HG02678 (cell line): Measurements from ENCODE around the gene STRN4.
"Not testable (repeated sequence)": the region's sequence is repeated elsewhere in the genome, so short reads cannot be mapped to it uniquely, and the experiment has no call there.

Experiments used
- ATAC-seq: cut with Tn5 transposase; IDR thresholded peaks from one replicate; pipeline ENCODE4 v1.9.1; 2021; ENCODE audit warnings: mild to moderate bottlenecking, moderate library complexity; ENCODE audit not compliant: unreplicated experiment

The STRN4 gene

GRCh38 chr19:46773018-46773399 lies 26.8 kb upstream of the STRN4 start:
- ATAC-seq = no peak

- ATAC-seq = no peak
Observed at GRCh38 chr19:46772170-46773017, 26.1 kb upstream of the STRN4 start.

GRCh38 chr19:46768746-46769145 lies 22.5 kb upstream of the STRN4 start:
- ATAC-seq = not testable (repeated sequence)

DNA sequence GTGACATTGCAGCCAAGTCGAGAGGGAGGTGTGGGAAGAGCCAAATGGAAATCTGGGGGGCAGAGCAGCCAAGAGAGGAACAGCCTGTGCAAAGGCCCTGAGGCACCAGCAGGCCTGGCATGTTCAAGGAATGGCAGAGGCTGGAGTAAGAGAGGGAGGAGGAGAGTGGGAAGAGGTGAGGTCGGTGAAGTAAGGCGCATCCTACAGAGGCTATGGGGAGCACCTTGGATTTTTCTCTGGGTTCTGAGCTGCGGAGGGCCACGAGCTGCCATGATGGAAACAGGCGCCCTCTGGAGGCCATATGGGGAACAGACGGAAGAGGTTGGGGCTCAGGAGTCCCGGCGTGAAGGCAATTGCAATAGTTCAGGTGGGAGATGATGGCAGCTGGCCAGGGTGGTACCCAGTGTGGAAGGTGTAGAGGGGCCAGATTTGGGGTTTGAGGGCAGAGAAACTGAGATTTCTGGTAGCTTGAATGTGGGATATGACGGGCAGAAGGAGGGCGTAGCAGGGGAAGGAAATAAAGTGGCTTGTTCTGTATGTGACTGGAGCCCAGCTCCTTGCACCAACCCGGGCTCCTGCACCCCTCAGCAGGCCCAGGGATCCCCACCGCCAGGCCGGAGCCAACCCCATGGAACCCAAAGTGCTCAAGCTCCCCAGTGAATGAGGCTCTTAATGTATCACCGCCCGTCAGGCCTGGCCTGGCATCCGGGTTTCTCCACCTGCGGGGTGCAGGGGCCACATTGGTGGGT lies 20.5 kb upstream of the STRN4 start:
- ATAC-seq = no peak

GRCh38 chr19:46764817-46765291 lies 18.6 kb upstream of the STRN4 start:
- no peak for ATAC-seq

- ATAC-seq = no peak
Observed at GRCh38 chr19:46762245-46762890, 16.1 kb upstream of the STRN4 start.

GRCh38 chr19:46761418-46761831 lies 15.2 kb upstream of the STRN4 start:
- no peak for ATAC-seq

DNA sequence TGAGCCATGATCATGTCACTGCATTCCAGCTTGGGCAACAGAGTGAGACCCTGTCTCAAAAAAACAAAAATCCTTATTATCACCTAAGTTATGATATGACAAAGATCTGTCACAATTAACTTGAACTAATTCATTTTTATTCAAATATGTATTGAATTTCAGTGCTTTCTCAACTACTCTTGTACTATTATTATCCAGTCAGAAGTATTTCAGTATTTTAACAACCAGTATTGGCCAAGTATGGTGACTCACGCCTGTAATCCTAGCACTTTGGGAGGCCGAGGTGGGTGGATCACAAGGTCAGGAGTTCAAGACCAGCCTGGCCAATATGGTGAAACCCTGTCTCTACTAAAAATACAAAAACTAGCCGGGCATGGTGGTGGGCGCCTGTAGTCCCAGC lies 14.6 kb upstream of the STRN4 start:
- not testable (repeated sequence) for ATAC-seq

DNA sequence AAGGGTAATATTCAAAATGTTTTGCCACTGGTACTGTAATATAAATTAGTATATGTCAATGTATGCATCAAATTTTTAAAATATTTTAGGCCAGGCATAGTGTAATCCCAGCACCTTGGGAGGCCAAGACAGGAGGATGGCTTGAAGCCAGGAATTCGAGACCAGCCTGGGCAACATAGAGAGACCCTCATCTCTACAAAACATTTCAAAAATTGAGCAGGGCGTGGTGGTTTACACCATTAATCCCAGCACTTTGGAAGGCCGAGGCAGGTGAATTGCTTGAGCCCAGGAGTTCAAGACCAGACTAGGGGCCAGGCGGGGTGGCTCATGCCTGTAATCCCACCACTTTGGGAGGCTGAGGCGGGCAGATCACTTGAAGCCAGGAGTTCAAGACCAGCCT lies 14.1 kb upstream of the STRN4 start:
- no peak for ATAC-seq

DNA sequence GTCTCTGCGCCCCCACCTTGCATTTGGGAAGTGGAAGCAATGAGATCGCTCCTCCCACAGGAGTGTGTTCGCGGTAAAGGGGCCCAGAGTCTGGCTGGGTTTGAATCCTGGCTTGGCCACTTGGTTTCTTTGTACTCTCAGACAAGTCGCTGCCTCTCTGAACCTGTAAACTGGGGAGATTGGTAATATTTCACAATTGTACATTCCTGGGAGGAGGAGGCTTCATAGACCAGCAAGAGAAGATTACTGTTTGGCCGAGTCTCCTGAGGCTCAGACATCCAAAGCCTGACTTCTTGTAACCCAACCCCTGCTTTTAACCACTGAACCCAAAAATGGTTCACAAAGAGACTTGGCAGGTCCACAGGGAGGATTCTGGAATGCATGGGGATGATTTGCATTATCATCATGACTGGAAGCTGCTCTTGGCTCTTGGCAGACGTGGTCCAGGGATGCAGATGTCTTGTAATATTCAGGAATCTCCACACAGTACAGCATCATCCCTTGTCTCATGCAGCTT lies 13.6 kb upstream of the STRN4 start:
- ATAC-seq = no peak

- ATAC-seq = no peak
Observed at GRCh38 chr19:46759206-46759605, 13.0 kb upstream of the STRN4 start.

DNA sequence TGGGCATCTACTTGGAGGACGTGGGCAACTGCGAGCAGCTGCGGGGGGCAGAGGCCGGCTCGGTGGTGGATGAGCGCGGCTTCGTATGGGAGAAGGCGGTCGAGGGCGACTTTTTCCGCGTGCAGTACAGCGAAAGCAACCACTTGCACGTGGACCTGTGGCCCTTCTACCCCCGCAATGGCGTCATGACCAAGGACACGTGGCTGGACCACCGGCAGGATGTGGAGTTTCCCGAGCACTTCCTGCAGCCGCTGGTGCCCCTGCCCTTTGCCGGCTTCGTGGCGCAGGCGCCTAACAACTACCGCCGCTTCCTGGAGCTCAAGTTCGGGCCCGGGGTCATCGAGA lies 10.3 kb upstream of the STRN4 start:
- ATAC-seq = no peak

DNA sequence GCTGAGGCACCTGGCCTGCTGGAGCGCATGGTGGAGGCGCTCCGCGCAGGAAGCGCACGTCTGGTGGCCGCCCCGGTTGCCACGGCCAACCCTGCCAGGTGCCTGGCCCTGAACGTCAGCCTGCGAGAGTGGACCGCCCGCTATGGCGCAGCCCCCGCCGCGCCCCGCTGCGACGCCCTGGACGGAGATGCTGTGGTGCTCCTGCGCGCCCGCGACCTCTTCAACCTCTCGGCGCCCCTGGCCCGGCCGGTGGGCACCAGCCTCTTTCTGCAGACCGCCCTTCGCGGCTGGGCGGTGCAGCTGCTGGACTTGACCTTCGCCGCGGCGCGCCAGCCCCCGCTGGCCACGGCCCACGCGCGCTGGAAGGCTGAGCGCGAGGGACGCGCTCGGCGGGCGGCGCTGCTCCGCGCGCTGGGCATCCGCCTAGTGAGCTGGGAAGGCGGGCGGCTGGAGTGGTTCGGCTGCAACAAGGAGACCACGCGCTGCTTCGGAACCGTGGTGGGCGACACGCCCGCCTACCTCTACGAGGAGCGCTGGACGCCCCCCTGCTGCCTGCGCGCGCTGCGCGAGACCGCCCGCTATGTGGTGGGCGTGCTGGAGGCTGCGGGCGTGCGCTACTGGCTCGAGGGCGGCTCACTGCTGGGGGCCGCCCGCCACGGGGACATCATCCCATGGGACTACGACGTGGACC lies 9.7 kb upstream of the STRN4 start:
- no peak for ATAC-seq

DNA sequence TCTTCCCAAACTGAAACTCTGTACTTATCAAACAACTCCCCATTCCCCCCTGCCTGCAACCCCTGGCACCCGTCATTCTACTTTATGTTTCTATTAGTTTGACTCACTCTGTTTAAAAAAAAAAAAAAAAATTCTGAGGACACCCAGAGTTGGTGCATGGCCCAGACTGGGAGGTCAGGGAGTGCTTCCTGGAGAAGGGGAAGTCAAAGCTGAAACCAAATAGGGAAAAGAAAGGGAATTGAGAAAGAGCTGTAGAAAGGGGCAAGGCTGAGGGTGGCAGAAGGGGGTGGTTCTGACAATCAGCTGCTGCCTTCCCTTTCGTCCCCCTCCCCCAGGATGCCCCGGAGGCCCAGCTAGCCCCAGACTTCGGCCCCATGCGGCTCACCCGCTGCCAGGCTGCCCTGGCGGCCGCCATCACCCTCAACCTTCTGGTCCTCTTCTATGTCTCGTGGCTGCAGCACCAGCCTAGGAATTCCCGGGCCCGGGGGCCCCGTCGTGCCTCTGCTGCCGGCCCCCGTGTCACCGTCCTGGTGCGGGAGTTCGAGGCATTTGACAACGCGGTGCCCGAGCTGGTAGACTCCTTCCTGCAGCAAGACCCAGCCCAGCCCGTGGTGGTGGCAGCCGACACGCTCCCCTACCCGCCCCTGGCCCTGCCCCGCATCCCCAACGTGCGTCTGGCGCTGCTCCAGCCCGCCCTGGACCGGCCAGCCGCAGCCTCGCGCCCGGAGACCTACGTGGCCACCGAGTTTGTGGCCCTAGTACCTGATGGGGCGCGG lies 9.0 kb upstream of the STRN4 start:
- no peak for ATAC-seq

- peak; percentile 56 for ATAC-seq
Observed at GRCh38 chr19:46753420-46754155, 7.3 kb upstream of the STRN4 start.

GRCh38 chr19:46748325-46749109 lies 2.3 kb upstream of the STRN4 start:
- ATAC-seq = no peak

DNA sequence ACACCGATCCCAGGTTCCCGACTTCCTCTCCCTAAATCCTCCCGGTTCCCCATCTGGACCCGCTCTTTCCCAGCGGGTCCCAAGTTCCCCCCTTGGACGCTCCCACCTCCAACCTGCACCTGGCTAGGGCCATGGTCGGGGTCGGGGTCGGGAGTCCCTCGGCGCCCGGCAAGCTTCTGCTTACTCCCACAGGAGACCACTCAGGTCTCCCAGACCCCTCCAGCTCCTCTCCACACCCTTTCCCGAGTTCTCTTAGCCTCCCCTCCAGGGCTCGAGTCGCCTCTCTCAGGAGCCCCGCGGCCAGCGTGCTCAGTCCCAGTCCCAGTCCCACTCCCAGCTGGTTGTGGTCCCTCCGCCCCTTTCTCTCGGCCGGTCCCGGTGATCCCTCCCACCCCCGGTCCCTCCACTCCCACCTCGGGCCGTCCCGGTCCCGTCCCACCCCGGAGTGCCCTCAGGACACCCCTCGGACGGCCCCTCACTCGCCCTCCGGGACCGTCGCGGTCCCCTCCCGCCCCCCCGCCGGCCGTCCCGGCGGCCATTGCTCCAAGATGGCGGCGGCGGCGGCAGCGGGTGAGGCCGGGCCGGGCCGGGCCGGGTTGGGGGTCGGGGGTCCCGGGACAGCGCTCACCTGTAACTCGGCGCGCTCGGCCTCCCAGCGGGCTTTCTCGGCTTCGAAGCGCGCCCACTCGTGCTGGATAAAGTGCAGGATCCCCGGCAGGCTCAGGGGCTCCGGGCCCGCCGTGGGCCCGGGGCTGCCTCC lies 549 bp downstream of the STRN4 start, which contains the start of gene FKRP:
FKRP (plus strand) TSS at position 537 of the 760 bp plus-strand sequence. CDS start 9,394 bp downstream, outside the sequence.
- ATAC-seq = peak; percentile 51

GRCh38 chr19:46745030-46745429 lies 1.2 kb downstream of the STRN4 start:
- ATAC-seq = no peak
